ENCODE measurements around the gene CARNS1.
A peak's percentile ranks its signal among the peaks of the same experiment; 100 is the strongest.

Gene CARNS1

GRCh38 chr11:67418476-67419281, 3.2 kb downstream of the CARNS1 start:
- in situ Hi-C loops (cut with HindIII; ENCODE audit: low sequenced_read_pairs), result no loop called here
- no peak for TF ChIP-seq CTCF (IDR thresholded peaks at IDR 0.05; ENCODE audit: low read depth, low read length, missing control alignments)
- H3K4me3 ChIP-seq (ENCODE audit: low read depth, low read length), result no peak overlapping the region
- DNase-seq (ENCODE audit: low read depth), result no peak

GRCh38 chr11:67419325-67420049, 4.0 kb downstream of the CARNS1 start:
- no peak for DNase-seq (ENCODE audit: low read depth)
- in situ Hi-C loops (cut with HindIII; ENCODE audit: low sequenced_read_pairs), result no loop called here
- H3K4me3 ChIP-seq (ENCODE audit: low read depth, low read length), result no peak overlapping the region
- no peak for TF ChIP-seq CTCF (IDR thresholded peaks at IDR 0.05; ENCODE audit: low read depth, low read length, missing control alignments)

GRCh38 chr11:67420147-67420645, 4.7 kb downstream of the CARNS1 start:
- peak overlapping the region; percentile 24 for H3K4me3 ChIP-seq (ENCODE audit: low read depth, low read length)
- TF ChIP-seq CTCF (IDR thresholded peaks at IDR 0.05; ENCODE audit: low read depth, low read length, missing control alignments), result no peak
- in situ Hi-C loops (cut with HindIII; ENCODE audit: low sequenced_read_pairs), result no loop called here
- DNase-seq (ENCODE audit: low read depth), result no peak

- TF ChIP-seq CTCF (IDR thresholded peaks at IDR 0.05; ENCODE audit: low read depth, low read length, missing control alignments), result no peak
- in situ Hi-C loops (cut with HindIII; ENCODE audit: low sequenced_read_pairs), result no loop called here
- DNase-seq (ENCODE audit: low read depth), result peak; percentile 66
- H3K4me3 ChIP-seq (ENCODE audit: low read depth, low read length), result peak overlapping the region; percentile 24
These were observed 5.4 kb downstream of the CARNS1 start for GRCh38 chr11:67420646-67421429.

GRCh38 chr11:67421430-67422031, 6.1 kb downstream of the CARNS1 start:
- no peak for DNase-seq (ENCODE audit: low read depth)
- TF ChIP-seq CTCF (IDR thresholded peaks at IDR 0.05; ENCODE audit: low read depth, low read length, missing control alignments), result no peak
- in situ Hi-C loops (cut with HindIII; ENCODE audit: low sequenced_read_pairs), result no loop called here
- peak overlapping the region; percentile 24 for H3K4me3 ChIP-seq (ENCODE audit: low read depth, low read length)

GRCh38 chr11:67422891-67423290, 7.4 kb downstream of the CARNS1 start:
- no peak overlapping the region for H3K4me3 ChIP-seq (ENCODE audit: low read depth, low read length)
- no peak for DNase-seq (ENCODE audit: low read depth)
- in situ Hi-C loops (cut with HindIII; ENCODE audit: low sequenced_read_pairs), result no loop called here
- no peak for TF ChIP-seq CTCF (IDR thresholded peaks at IDR 0.05; ENCODE audit: low read depth, low read length, missing control alignments)

Data from astrocyte of the cerebellum (primary cell).